T-helper 2 cell treated with Interferon-gamma antibody and Interleukin-4, amounts not matched to agents 5 μg/mL and 100 μg/mL, for 36 hours (primary cell): ENCODE results near the gene WWP2.
"Not testable (repeated sequence)": the region's sequence is repeated elsewhere in the genome, so short reads cannot be mapped to it uniquely, and the experiment has no call there.

ENCODE experiments used
- DNase-seq: peaks from one replicate; pipeline ENCODE4 v3.0.0; 2021; ENCODE audit warnings: low spot score
- H3K27ac Mint-ChIP-seq: one replicate; pipeline ENCODE4 v1.8.0; 2021; ENCODE audit warnings: mild to moderate bottlenecking, mixed read lengths
- H3K27me3 Mint-ChIP-seq: one replicate; pipeline ENCODE4 v1.8.0; 2021; ENCODE audit warnings: low read depth, mixed read lengths
- H3K36me3 Mint-ChIP-seq: one replicate; pipeline ENCODE4 v1.8.0; 2021; ENCODE audit warnings: low read depth, mixed read lengths
- H3K4me1 Mint-ChIP-seq: one replicate; pipeline ENCODE4 v1.8.0; 2021; ENCODE audit warnings: low read depth, mixed read lengths
- H3K4me3 Mint-ChIP-seq: one replicate; pipeline ENCODE4 v1.8.0; 2022; ENCODE audit warnings: mild to moderate bottlenecking, moderate library complexity, mixed read lengths
- H3K9me3 Mint-ChIP-seq: one replicate; pipeline ENCODE4 v1.8.0; 2021; ENCODE audit warnings: mixed read lengths

WWP2 gene

DNA sequence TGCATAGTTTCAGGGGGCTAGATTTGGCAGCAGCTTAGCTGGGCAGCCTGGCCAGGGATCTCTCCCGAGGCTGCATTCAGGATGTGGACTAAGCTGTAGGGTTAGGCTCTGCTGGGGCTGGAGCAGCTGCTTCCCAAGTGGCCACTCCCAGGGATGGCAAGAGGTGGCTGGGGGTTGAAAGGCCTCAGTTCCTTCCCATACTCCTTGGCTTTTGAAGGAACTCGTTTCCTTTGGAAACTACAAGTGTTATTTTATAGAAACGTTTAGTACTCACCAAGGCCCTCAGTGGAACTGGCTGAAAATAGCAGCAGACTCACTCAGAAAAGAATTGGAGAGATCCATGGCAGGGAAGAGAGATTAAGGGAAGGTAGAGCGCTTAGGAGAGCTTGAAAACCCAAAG, 76.4 kb downstream of the WWP2 start:
- no peaks in the 10 kb centered on the region for H3K4me1 Mint-ChIP-seq
- no peak overlapping the region for H3K4me3 Mint-ChIP-seq
- no peak for DNase-seq
- peaks cover 25% of the 10 kb centered on the region for H3K36me3 Mint-ChIP-seq
- H3K27ac Mint-ChIP-seq = no peak overlapping the region
- no peaks in the 10 kb centered on the region for H3K9me3 Mint-ChIP-seq
- no peaks in the 10 kb centered on the region for H3K27me3 Mint-ChIP-seq

GRCh38 chr16:69839240-69839688, 77.1 kb downstream of the WWP2 start:
- peaks cover 25% of the 10 kb centered on the region for H3K36me3 Mint-ChIP-seq

DNA sequence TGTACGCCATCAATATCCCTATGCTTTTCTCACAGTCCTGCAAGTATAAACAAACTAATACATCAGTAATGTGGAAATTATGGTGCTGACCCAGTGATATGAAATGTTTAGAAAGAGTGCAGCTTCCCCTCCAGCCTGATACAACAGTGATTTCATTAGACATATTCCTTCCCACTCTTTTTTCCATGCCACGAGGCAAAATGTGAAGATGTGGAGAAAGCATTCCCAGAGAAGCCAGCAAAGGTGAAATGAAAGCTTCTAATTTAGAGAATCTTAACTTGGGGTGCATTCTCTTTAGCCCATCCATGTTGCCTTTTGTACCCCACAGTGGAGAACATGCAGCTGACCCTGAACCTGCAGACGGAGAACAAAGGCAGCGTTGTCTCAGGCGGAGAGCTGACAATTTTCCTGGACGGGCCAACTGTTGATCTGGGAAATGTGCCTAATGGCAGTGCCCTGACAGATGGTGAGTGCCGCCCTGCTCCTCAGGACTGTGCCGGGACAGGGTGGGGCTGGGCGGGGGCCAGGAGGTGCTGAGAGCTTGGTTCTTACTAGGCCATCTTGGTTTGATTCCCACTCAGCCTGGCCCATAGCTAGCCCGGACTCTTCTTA, 77.8 kb downstream of the WWP2 start:
- Mint-ChIP-seq H3K36me3 (peaks cover 25% of the 10 kb centered on the region), H3K27me3 (no peaks in the 10 kb centered on the region), H3K27ac (no peak overlapping the region), H3K4me1 (no peaks in the 10 kb centered on the region), H3K4me3 (no peak overlapping the region), H3K9me3 (no peaks in the 10 kb centered on the region)
- DNase-seq = no peak

More at GRCh38 chr16:69839240-69839688, 77.1 kb downstream of the WWP2 start:
- no peaks in the 10 kb centered on the region for H3K4me1 Mint-ChIP-seq
- H3K9me3 Mint-ChIP-seq = no peaks in the 10 kb centered on the region
- no peak overlapping the region for H3K27ac Mint-ChIP-seq
- no peak for DNase-seq
- H3K27me3 Mint-ChIP-seq = no peaks in the 10 kb centered on the region
- no peak overlapping the region for H3K4me3 Mint-ChIP-seq

DNA sequence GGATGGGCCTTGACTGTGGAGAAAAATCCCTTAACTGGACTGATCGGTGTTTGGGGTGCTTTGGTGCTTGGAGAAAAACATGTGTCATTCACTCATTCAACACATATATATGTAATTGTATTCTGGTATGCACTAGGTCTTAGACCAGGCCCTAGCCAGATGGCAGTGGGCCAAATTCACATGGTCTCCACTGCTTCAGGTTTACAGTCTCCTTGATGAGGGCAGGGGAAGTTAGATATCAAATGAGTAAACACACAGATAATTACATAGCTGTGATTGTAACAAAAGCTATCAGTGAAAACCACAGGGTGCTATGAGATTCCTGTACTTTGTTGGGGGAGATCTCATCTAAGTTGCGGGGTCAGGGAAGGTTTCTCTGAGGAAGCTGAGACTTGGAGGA, 78.8 kb downstream of the WWP2 start:
- Mint-ChIP-seq H3K9me3 (no peaks in the 10 kb centered on the region), H3K36me3 (peaks cover 26% of the 10 kb centered on the region), H3K27me3 (no peaks in the 10 kb centered on the region), H3K4me3 (no peak overlapping the region), H3K27ac (no peak overlapping the region), H3K4me1 (no peaks in the 10 kb centered on the region)
- no peak for DNase-seq

- Mint-ChIP-seq H3K27ac (no peak overlapping the region), H3K36me3 (peaks cover 24% of the 10 kb centered on the region), H3K27me3 (no peaks in the 10 kb centered on the region), H3K4me1 (no peaks in the 10 kb centered on the region), H3K4me3 (no peak overlapping the region), H3K9me3 (no peaks in the 10 kb centered on the region)
- DNase-seq = no peak
Observed at GRCh38 chr16:69844441-69844840, 82.3 kb downstream of the WWP2 start.

DNA sequence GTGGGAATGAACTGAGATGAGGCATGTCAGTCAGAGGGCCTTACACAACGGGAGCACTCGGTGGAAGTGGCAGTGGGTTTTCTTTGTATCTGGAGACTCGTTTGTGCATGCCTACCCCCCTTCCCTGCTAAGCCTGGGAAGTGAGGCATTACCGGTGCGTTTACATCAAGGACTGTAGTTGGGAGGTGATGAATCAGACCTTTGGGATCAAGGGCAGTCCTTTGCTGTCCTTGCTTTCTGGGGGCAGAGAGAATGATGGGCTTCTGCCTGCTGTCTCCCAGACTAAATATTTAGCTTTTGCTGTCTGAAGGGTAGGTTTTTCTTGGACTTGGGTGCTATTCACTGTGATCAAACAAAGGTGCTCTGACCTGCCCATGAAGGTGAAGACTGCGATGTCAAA, 83.0 kb downstream of the WWP2 start:
- H3K9me3 Mint-ChIP-seq = no peaks in the 10 kb centered on the region
- H3K27ac Mint-ChIP-seq = no peak overlapping the region
- H3K4me1 Mint-ChIP-seq = no peaks in the 10 kb centered on the region
- no peaks in the 10 kb centered on the region for H3K27me3 Mint-ChIP-seq
- H3K36me3 Mint-ChIP-seq = peaks cover 24% of the 10 kb centered on the region
- DNase-seq = no peak
- no peak overlapping the region for H3K4me3 Mint-ChIP-seq

DNA sequence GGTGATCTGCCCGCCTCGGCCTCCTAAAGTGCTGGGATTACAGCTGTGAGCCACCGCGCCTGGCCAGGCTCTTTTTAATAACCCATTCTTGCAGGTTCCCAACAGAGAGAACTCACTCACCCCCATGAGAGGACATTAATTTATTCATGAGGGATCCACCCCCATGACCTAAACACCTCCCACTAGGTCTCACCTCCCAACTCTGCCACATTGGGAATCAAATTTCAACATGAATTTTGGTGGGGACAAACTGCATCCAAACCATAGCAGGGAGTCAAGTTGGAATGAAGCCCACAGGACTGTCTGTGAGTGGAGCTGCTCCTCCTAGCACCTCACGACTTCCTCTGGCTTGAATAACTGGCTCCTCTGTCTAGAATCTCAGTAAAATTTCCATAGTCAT, 85.5 kb downstream of the WWP2 start:
- Mint-ChIP-seq H3K27me3 (no peaks in the 10 kb centered on the region), H3K27ac (no peak overlapping the region), H3K36me3 (peaks cover 10% of the 10 kb centered on the region), H3K9me3 (no peaks in the 10 kb centered on the region), H3K4me3 (no peak overlapping the region), H3K4me1 (no peaks in the 10 kb centered on the region)
- DNase-seq = no peak

- Mint-ChIP-seq H3K27me3 (no peaks in the 10 kb centered on the region), H3K9me3 (no peaks in the 10 kb centered on the region), H3K36me3 (peaks cover 13% of the 10 kb centered on the region), H3K4me1 (no peaks in the 10 kb centered on the region), H3K4me3 (no peak overlapping the region), H3K27ac (no peak overlapping the region)
- DNase-seq = no peak
Observed at GRCh38 chr16:69848637-69849545, 86.8 kb downstream of the WWP2 start.

DNA sequence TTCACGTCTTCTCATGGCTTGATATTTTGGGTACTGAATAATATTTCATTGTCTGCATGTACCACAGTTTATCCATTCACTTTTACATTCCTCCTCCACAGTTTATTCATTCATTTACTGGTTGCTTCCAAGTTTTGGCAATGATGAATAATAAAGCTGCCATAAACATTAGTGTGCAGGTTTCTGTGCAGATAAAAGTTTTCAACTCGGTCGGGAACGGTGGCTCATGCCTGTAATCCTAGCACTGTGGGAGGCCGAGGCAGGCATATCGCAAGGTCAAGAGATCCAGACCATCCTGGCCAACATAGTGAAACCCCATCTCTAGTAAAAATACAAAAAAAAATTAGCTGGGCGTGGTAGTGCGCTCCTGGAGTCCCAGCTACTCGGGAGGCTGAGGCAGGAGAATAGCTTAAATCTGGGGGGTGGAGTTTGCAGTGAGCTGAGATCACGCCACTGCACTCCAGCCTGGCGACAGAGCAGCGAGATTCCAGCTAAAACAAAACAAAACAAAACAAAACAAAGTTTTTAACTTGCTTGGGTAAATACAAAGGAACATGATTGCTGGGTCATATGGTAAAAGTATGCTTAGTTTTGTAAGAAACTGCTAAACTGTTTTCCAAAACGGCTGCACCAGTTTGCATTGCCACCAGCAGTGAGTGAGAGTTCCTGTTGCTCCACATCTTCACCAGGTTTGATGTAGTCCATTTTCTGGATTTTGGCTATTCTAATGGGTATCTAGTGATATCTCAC, 89.5 kb downstream of the WWP2 start:
- Mint-ChIP-seq H3K36me3 (peaks cover 17% of the 10 kb centered on the region), H3K27ac (no peak overlapping the region), H3K27me3 (no peaks in the 10 kb centered on the region), H3K9me3 (no peaks in the 10 kb centered on the region), H3K4me1 (peaks cover 2% of the 10 kb centered on the region), H3K4me3 (no peak overlapping the region)
- no peak for DNase-seq

DNA sequence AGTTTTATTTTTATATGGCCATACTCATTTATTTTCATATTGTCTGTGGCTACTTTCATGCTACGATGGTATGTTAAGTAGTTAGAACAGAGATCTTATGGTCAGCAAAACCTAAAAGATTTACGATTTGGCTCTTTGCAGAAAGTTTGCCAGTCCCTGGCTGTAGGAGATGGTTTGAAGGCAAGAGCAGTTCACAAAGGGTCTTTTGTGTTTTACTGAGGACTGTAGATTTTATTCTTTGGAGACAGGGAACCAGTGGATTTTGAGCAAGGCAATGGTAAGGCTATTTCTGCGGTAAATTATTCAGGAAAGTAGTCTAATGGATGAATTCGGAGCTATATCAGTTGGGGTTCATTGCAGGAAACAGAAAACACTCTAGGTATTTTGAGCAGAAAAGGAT, 90.7 kb downstream of the WWP2 start:
- H3K4me1 Mint-ChIP-seq = peaks cover 2% of the 10 kb centered on the region
- H3K9me3 Mint-ChIP-seq = no peaks in the 10 kb centered on the region
- no peak for DNase-seq
- no peak overlapping the region for H3K27ac Mint-ChIP-seq
- peaks cover 17% of the 10 kb centered on the region for H3K36me3 Mint-ChIP-seq
- no peaks in the 10 kb centered on the region for H3K27me3 Mint-ChIP-seq
- no peak overlapping the region for H3K4me3 Mint-ChIP-seq

GRCh38 chr16:69853481-69853880, 91.3 kb downstream of the WWP2 start:
- peaks cover 2% of the 10 kb centered on the region for H3K4me1 Mint-ChIP-seq
- no peak for DNase-seq
- peaks cover 17% of the 10 kb centered on the region for H3K36me3 Mint-ChIP-seq
- no peak overlapping the region for H3K27ac Mint-ChIP-seq
- H3K4me3 Mint-ChIP-seq = no peak overlapping the region
- H3K9me3 Mint-ChIP-seq = no peaks in the 10 kb centered on the region
- H3K27me3 Mint-ChIP-seq = no peaks in the 10 kb centered on the region

- not testable (repeated sequence) for H3K4me1 Mint-ChIP-seq, H3K27me3 Mint-ChIP-seq, DNase-seq, H3K4me3 Mint-ChIP-seq, H3K9me3 Mint-ChIP-seq, H3K27ac Mint-ChIP-seq
- H3K36me3 Mint-ChIP-seq = peaks cover 20% of the 10 kb centered on the region
Observed at GRCh38 chr16:69854776-69855175, 92.6 kb downstream of the WWP2 start.

- Mint-ChIP-seq H3K27ac (no peak overlapping the region), H3K36me3 (peaks cover 20% of the 10 kb centered on the region), H3K4me3 (no peak overlapping the region), H3K4me1 (peaks cover 2% of the 10 kb centered on the region), H3K9me3 (no peaks in the 10 kb centered on the region), H3K27me3 (no peaks in the 10 kb centered on the region)
- no peak for DNase-seq
Observed at GRCh38 chr16:69855592-69855991, 93.5 kb downstream of the WWP2 start.
